Measurements from ENCODE around the gene PVALB. TPM values are rescaled to one million over a fixed set of nuclear protein-coding genes. Genes with fewer than 3 reads are reported as not detected.

PVALB gene
- total and polyA plus RNA-seq, 8 donors: 0.95 to 4.1 (median 2.1) TPM; not detected in 5

- H3K4me3 ChIP-seq: no peak overlapping the region
- intact Hi-C loops (cut with DNase I; ENCODE audit: low total_unique reads): no loop called here
- TF ChIP-seq, protein P1, sequence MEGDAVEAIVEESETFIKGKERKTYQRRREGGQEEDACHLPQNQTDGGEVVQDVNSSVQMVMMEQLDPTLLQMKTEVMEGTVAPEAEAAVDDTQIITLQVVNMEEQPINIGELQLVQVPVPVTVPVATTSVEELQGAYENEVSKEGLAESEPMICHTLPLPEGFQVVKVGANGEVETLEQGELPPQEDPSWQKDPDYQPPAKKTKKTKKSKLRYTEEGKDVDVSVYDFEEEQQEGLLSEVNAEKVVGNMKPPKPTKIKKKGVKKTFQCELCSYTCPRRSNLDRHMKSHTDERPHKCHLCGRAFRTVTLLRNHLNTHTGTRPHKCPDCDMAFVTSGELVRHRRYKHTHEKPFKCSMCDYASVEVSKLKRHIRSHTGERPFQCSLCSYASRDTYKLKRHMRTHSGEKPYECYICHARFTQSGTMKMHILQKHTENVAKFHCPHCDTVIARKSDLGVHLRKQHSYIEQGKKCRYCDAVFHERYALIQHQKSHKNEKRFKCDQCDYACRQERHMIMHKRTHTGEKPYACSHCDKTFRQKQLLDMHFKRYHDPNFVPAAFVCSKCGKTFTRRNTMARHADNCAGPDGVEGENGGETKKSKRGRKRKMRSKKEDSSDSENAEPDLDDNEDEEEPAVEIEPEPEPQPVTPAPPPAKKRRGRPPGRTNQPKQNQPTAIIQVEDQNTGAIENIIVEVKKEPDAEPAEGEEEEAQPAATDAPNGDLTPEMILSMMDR (IDR thresholded peaks at IDR 0.05): no peak
- TF ChIP-seq POLR2AphosphoS5 (IDR thresholded peaks at IDR 0.05): no peak
- TF ChIP-seq EP300 (IDR thresholded peaks at IDR 0.05): no peak
- no peak for TF ChIP-seq POLR2A (IDR thresholded peaks at IDR 0.05)
- H3K9me3 ChIP-seq: no peaks in the 10 kb centered on the region
- WGBS, 5 donors: 63 to 76% (median 66%) methylated on average over 10 to 11 of the region's 11 CpGs
- H3K36me3 ChIP-seq: peaks cover 0 to 3% (median 0%) of the 10 kb centered on the region in 4 donors
- peak overlapping the region in 2 of 5 donors; percentile 84 for H3K27ac ChIP-seq
- peaks cover 0 to 18% (median 3%) of the 10 kb centered on the region in 4 donors for H3K4me1 ChIP-seq
- peaks cover 0 to 21% (median 0%) of the 10 kb centered on the region in 3 donors for H3K27me3 ChIP-seq
- no peak for DNase-seq
Observed at GRCh38 chr22:36863281-36863680, 46.4 kb upstream of the PVALB start.

DNA sequence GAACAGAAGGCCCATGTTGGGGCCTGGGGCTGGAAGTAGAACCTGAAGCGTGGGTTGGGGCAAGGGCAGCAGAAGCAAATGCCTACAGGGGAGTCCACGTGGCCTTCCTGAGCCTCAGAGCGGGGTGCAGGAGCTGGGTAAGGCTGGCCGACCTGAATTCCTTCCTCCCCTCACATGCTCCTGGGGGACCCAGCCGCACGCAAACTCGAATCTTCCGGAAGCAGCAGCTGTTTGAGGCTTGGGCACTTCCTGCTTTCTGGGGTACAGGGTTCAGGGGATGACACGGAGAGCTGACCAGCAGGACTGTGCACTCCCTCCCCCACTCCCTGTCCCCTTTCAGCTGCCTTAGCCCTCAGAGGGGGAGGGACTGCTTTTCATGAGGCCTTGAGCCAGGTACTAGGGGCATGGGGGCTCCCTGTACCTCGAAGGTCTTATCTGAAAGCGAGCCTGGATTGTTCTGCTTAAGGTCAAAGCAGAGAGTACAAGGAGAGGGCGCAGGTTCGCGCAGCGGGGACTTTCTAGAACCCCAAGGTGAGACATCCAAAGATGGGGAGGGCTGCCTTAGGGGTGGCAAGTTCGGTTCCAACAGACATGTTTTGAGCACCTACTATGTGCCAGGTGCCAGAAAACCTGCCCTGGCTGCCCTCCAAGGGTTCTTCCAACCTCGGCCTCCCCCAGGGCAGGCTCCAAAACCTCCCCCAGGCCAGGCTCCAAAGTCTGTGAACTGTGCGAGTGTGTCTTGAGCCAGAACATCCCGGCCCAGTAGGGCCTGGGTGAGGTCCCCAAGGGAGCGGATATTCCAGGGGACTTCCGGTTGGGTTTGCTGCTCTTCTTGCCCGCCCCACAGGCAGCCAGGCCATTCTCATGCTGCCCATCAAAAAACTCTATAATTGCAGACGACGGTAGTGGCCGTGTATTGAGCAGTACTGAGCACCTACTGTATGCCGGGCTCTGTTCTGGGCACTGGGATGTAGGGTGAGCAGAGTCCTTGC lies 45.7 kb upstream of the PVALB start:
- H3K36me3 ChIP-seq: peaks cover 0 to 3% (median 0%) of the 10 kb centered on the region in 4 donors
- intact Hi-C loops (cut with DNase I; ENCODE audit: low total_unique reads): no loop called here
- no peaks in the 10 kb centered on the region for H3K9me3 ChIP-seq
- peaks cover 0 to 17% (median 0%) of the 10 kb centered on the region in 3 donors for H3K27me3 ChIP-seq
- TF ChIP-seq EP300 (IDR thresholded peaks at IDR 0.05): no peak
- TF ChIP-seq POLR2AphosphoS5 (IDR thresholded peaks at IDR 0.05): peak in 1 of 3 donors; percentile 21
- peak overlapping the region; percentile 15 to 84 (median 44) for H3K27ac ChIP-seq
- peaks cover 0 to 18% (median 3%) of the 10 kb centered on the region in 4 donors for H3K4me1 ChIP-seq
- 75 to 82% (median 76%) methylated on average over 18 to 26 of the region's 26 CpGs for WGBS, 5 donors
- H3K4me3 ChIP-seq: peak overlapping the region in 2 of 4 donors; percentile 31 to 32
- DNase-seq: peak; percentile 31 to 42

- Histone ChIP-seq H3K27ac (peak within 1 kb of the TSS; percentile 32 to 84 (median 59)), H3K4me1 (peaks cover 0 to 24% (median 8%) of the 10 kb centered on the region in 4 donors), H3K9me3 (no peaks in the 10 kb centered on the region), H3K36me3 (no peaks in the 10 kb centered on the region), H3K4me3 (peak within 1 kb of the TSS; percentile 1 to 32 (median 28)), H3K27me3 (peaks cover 0 to 20% (median 0%) of the 10 kb centered on the region in 3 donors)
- intact Hi-C loops (cut with DNase I; ENCODE audit: low total_unique reads): no loop called here
- 48 to 62% (median 57%) methylated on average over 12 to 17 of the region's 17 CpGs for WGBS, 5 donors
- TF ChIP-seq POLR2AphosphoS5 (IDR thresholded peaks at IDR 0.05) (peak in 2 of 3 donors; percentile 19 to 46), POLR2A (IDR thresholded peaks at IDR 0.05) (no peak), EP300 (IDR thresholded peaks at IDR 0.05) (no peak)
- TF ChIP-seq, protein P1 (IDR thresholded peaks at IDR 0.05): no peak
- DNase-seq: peak; percentile 57 to 69
Observed at GRCh38 chr22:36860821-36861659, 44.2 kb upstream of the PVALB start, which contains the start of gene NCF4. Gene NCF4 (plus strand): TSS chr22:36861006. CDS start chr22:36861172, 166 bp downstream.

- intact Hi-C loops (cut with DNase I; ENCODE audit: low total_unique reads): no loop called here
- H3K27me3 ChIP-seq: peaks cover 0 to 14% (median 0%) of the 10 kb centered on the region in 3 donors
- WGBS, 5 donors: 97 to 100% (median 99%) methylated on average over 2 of the region's 2 CpGs
Observed at GRCh38 chr22:36860438-36860820, 43.6 kb upstream of the PVALB start.

More at GRCh38 chr22:36860438-36860820, 43.6 kb upstream of the PVALB start:
- peak overlapping the region in 2 of 5 donors; percentile 84 for H3K27ac ChIP-seq
- no peak for DNase-seq
- TF ChIP-seq POLR2AphosphoS5 (IDR thresholded peaks at IDR 0.05) (no peak), EP300 (IDR thresholded peaks at IDR 0.05) (no peak), POLR2A (IDR thresholded peaks at IDR 0.05) (no peak)
- TF ChIP-seq, protein P1 (IDR thresholded peaks at IDR 0.05): no peak
- no peaks in the 10 kb centered on the region for H3K9me3 ChIP-seq
- H3K4me1 ChIP-seq: peaks cover 0 to 28% (median 11%) of the 10 kb centered on the region in 4 donors
- H3K4me3 ChIP-seq: no peak overlapping the region
- H3K36me3 ChIP-seq: no peaks in the 10 kb centered on the region
